Measurements from ENCODE around the gene ARHGDIA. TPM values are rescaled to one million over a fixed set of nuclear protein-coding genes. Genes with fewer than 3 reads are reported as not detected.
"Not testable (repeated sequence)": the region's sequence is repeated elsewhere in the genome, so short reads cannot be mapped to it uniquely, and the experiment has no call there.

The ARHGDIA gene
- total RNA-seq (2014; rRNA removed; shearing (Covaris generic)), result 233 and 265 TPM in 2 replicates
- total RNA-seq (2022), result 663 and 715 TPM in 2 replicates
- Bru-seq, nascent RNA, result percentile 95 among the genes with signal in this experiment
- BruChase-seq, experiment 1, labeled RNA remaining after a 6-hour chase, result percentile 99 among the genes with signal in this experiment
- BruChase-seq, experiment 2, labeled RNA remaining after a 2-hour chase, result percentile 98 among the genes with signal in this experiment
- long read RNA-seq, transcript ARHGDIA-211 (5 exons, 823 nt), result minor isoform, 19 of 760 reads
- long read RNA-seq, transcript ARHGDIA-217 (7 exons, 886 nt), result minor isoform, 14 of 760 reads
- long read RNA-seq, transcript ARHGDIA-207 (5 exons, 1,201 nt), result minor isoform, 23 of 760 reads
- long read RNA-seq, transcript ARHGDIA-201 (6 exons, 1,906 nt), result major isoform, 621 of 760 reads
- long read RNA-seq, partial matches to known transcripts, result 4 of 760 reads
- long read RNA-seq, other reads (novel, unspliced or antisense), result 75 of 760 reads

DNA sequence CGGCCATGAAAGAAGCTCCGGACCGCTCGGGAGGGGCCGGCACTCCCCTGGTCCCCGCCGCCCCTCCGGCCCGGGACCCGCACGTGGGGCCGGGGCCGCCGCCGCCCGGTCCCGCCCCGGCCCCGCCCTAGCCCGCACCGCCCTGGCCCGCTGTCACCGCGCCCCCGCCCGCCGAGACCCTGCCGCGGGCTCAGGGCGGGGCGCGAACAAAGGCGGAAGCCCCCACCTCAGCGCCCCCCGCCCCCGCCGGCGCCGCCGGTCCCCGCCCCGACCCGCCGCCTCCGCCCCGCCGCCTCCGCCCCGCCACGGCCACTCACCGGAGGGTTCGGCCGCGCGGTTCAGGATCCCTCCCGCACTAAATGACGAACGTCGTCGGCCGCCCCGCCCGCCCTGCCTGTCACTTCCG is at the start of gene ARHGDIA:
ARHGDIA (minus strand) TSS at position 357 of the 406 bp plus-strand sequence. CDS start 1,407 bp downstream, outside the sequence.
- peaks cover 68% of the 10 kb centered on the region for H3K4me1 ChIP-seq (ENCODE audit: insufficient read depth, low read length, poor library complexity, severe bottlenecking)
- DNase-seq (ENCODE audit: low spot score), result no peak

DNA sequence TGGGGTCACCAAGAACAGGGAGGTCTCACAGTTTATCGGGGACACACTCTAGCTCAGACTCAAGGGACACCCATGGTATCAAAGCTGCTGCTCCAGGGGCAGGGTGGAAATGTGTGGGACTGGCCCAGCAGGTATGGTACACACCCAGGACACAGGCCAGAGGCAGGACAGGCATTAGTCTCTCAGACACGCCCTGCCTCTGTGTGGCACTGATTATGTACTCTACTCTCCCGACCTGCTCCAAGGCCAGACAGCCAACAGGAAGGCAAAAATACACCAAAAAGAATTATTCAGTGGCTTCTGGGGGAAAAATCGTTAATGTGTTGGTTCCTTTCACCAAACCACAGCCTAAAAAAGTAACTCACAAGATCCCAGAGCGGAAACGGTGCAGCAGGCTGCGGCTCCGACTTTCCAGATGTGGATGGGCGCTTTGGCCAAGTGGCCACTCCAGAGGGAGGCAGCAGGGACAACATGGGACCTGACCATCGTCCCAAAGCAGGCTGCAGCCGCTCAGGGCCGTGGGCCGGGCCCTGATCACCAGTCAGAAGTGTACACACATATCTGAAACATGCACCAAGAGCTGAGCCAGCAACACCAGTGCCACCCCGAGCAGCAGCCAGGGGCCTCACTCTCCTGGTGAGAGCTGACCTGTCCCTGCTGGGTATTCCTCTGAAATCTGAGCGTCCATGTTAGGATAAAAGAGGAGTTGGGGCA is 47.9 kb upstream of the ARHGDIA start:
- CTCF ChIA-PET (ENCODE audit: unreplicated experiment), result no interaction called here
- H3K4me2 ChIP-seq (ENCODE audit: low read length), result peak overlapping the region; percentile 74; the same call in 1 of the 2 replicates

More for the DNA sequence above, at the start of gene ARHGDIA:
- Histone ChIP-seq H3K79me2 (ENCODE audit: insufficient read depth, low read depth, low read length) (peaks cover 31% of the 10 kb centered on the region), H3K27ac (ENCODE audit: low read depth, low read length, poor library complexity, severe bottlenecking) (peak within 1 kb of the TSS; percentile 85), H3K36me3 (ENCODE audit: insufficient read depth, low read length) (peaks cover 48% of the 10 kb centered on the region), H3K9me3 (ENCODE audit: low read length) (no peaks in the 10 kb centered on the region), H2AFZ (ENCODE audit: low read length) (peak within 1 kb of the TSS; percentile 17; the same call in 1 of the 2 replicates), H3K4me2 (ENCODE audit: low read length) (peak within 1 kb of the TSS; percentile 98), H4K20me1 (ENCODE audit: insufficient read depth, low read length) (no peaks in the 10 kb centered on the region), H3K4me3 (ENCODE audit: low read depth, low read length, poor library complexity, severe bottlenecking) (peak within 1 kb of the TSS; percentile 97), H3K9me2 (ENCODE audit: insufficient read depth, low read length) (no peaks in the 10 kb centered on the region)
- ChIA-PET POLR2A (interaction anchor here (1.0 to 2.2 kb wide), 2 partner anchors 22 to 42 kb away, joined by 4 to 18 read pairs; no protein-coding TSS in a partner anchor), CTCF (ENCODE audit: unreplicated experiment) (no interaction called here)
- TF ChIP-seq CTCF (conservative IDR thresholded peaks at IDR 0.05; ENCODE audit: low read length) (no peak), EZH2phosphoT487 (IDR thresholded peaks at IDR 0.05; ENCODE audit: borderline replicate concordance, low read depth, low read length) (no peak)
- intact Hi-C loops (cut with micrococcal nuclease; ENCODE audit: unreplicated experiment), result loop anchor here (2.0 to 5.0 kb wide), 5 partner anchors 20 to 354 kb away; partner anchors contain the start of genes ALYREF, ANAPC11, DCXR and MAFG
- no TSS peak for BruUV-seq (replicated peaks)

DNA sequence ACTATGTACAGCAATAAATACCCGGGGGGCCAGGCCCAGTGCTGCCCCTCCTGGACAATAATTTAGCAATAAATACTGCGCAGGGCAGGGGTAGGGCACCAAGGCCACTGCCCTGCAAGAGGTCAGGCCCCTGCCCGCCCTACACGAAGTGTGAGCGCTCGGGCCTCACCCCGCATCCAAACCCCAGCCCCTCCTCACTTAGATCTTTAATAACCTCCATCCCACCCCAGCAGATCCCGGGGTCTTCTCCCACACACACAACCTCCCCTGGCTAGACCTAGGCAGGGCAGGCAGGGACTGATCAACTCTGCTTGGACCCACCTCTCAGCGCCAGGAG is 47.2 kb upstream of the ARHGDIA start:
- POLR2A ChIA-PET, result interaction anchor here (1.1 kb wide), 1 partner anchor 11 kb away, joined by 3 read pairs; no protein-coding TSS in a partner anchor
- Histone ChIP-seq H3K79me2 (ENCODE audit: insufficient read depth, low read depth, low read length) (peaks cover 13% of the 10 kb centered on the region), H3K36me3 (ENCODE audit: insufficient read depth, low read length) (peaks cover 58% of the 10 kb centered on the region), H3K4me1 (ENCODE audit: insufficient read depth, low read length, poor library complexity, severe bottlenecking) (peaks cover 23% of the 10 kb centered on the region), H3K4me2 (ENCODE audit: low read length) (peak overlapping the region; percentile 74), H3K4me3 (ENCODE audit: low read depth, low read length, poor library complexity, severe bottlenecking) (peak overlapping the region; percentile 92)
- CTCF ChIA-PET (ENCODE audit: unreplicated experiment); H2AFZ ChIP-seq (ENCODE audit: low read length); DNase-seq (ENCODE audit: low spot score); H3K9me3 ChIP-seq (ENCODE audit: low read length); BruUV-seq (replicated peaks); H4K20me1 ChIP-seq (ENCODE audit: insufficient read depth, low read length); intact Hi-C loops (cut with micrococcal nuclease; ENCODE audit: unreplicated experiment); H3K27ac ChIP-seq (ENCODE audit: low read depth, low read length, poor library complexity, severe bottlenecking); H3K9me2 ChIP-seq (ENCODE audit: insufficient read depth, low read length): not testable (repeated sequence)

More for the DNA sequence above, 47.9 kb upstream of the ARHGDIA start:
- Histone ChIP-seq H3K36me3 (ENCODE audit: insufficient read depth, low read length) (peaks cover 51% of the 10 kb centered on the region), H3K79me2 (ENCODE audit: insufficient read depth, low read depth, low read length) (peaks cover 18% of the 10 kb centered on the region), H2AFZ (ENCODE audit: low read length) (no peak overlapping the region), H3K4me3 (ENCODE audit: low read depth, low read length, poor library complexity, severe bottlenecking) (no peak overlapping the region), H3K27ac (ENCODE audit: low read depth, low read length, poor library complexity, severe bottlenecking) (peak overlapping the region; percentile 5), H3K9me2 (ENCODE audit: insufficient read depth, low read length) (no peaks in the 10 kb centered on the region), H3K9me3 (ENCODE audit: low read length) (no peaks in the 10 kb centered on the region), H4K20me1 (ENCODE audit: insufficient read depth, low read length) (peaks cover 8% of the 10 kb centered on the region), H3K4me1 (ENCODE audit: insufficient read depth, low read length, poor library complexity, severe bottlenecking) (peaks cover 25% of the 10 kb centered on the region)
- BruUV-seq (replicated peaks), result no TSS peak
- intact Hi-C loops (cut with micrococcal nuclease; ENCODE audit: unreplicated experiment), result no loop called here
- no peak for DNase-seq (ENCODE audit: low spot score)
- POLR2A ChIA-PET, result no interaction called here
- TF ChIP-seq CTCF (conservative IDR thresholded peaks at IDR 0.05; ENCODE audit: low read length) (no peak), EZH2phosphoT487 (IDR thresholded peaks at IDR 0.05; ENCODE audit: borderline replicate concordance, low read depth, low read length) (no peak)
